B cell (primary cell): ENCODE data around the gene CHCHD3.

Source experiments
- CTCF ChIP-seq: fragments of 200-600 bp; IDR thresholded peaks from one replicate; pipeline ENCODE4 v1.8.0; 2022; ENCODE audit warnings: antibody characterized with exemption, mild to moderate bottlenecking
- EZH2 ChIP-seq: IDR thresholded peaks from 2 replicates; pipeline ENCODE4 v1.6.1; 2012; ENCODE audit warnings: borderline replicate concordance, low read depth, mild to moderate bottlenecking, moderate library complexity, low read length; ENCODE audit not compliant: insufficient read depth, poor library complexity, severe bottlenecking

DNA sequence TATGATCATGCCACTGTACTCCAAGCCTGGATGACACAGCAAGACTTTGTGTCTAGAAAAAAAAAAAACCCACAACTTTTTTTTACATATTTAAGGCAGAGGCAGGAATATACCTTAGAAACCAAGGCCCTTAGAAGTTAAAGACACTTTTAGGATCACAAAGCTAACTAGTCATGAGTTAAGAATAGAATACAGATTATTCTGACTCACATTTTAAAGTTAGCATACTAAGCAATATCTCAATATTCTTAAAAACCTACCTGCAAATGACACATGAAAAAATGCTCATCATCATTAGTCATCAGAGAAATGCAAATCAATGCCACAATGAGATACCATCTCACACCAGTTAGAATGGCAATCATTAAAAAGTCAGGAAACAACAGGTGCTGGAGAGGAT, 177.7 kb downstream of the CHCHD3 start:
- TF ChIP-seq CTCF, result no peak
- no peak for TF ChIP-seq EZH2
